NCI-H510A treated with DMSO at 0.1 percent for 48 hours (cell line): ENCODE results near the gene MMP26.
A peak's percentile ranks its signal among the peaks of the same experiment; 100 is the strongest.

Experiments used
- DNase-seq: peaks from one replicate; lab custom pipeline; 2025; lab: John Stamatoyannopoulos, UW

MMP26 gene

GRCh38 chr11:4704054-4704789, at the start of gene MMP26:
TSS of gene MMP26 (plus strand) at chr11:4704784.
- peak; percentile 99 for DNase-seq

DNA sequence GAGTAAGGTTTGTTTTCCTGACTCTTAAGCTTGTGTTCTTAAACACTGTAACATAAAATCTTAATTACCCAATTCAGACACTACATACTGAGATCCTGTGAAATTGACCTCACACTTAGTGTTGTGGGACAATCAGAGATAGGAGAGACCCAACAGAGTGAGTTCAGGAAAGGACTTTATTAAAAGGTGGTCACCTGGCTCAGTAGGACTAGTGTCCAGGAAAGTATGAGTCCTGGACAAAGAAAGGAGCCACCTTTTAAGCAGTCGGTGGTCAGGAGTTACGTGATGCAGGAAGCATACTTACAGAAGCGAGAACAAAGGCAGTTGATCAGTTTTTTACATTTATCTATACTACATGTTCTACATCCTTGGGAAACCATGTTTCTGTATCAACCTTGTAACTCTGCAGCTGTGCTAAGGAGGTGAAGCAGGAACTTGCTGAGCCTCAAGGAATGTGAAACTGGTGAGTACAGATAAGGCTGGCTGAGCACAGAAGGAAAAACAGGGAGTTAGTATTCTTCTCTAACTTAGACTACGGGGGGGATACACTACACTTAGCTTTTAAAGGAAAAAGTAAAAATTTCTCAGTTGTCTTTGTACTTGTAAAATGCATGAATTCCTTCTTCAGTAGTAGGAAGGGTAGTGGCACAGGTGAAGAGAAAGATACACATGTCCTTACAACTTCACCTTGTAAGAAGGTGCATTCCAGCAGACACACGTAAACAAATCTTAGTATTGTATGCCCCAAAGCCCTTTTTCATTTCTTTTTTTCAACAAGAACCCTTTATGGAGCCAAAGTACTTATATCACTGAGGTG, 45.7 kb upstream of the MMP26 start:
- DNase-seq, result no peak

DNA sequence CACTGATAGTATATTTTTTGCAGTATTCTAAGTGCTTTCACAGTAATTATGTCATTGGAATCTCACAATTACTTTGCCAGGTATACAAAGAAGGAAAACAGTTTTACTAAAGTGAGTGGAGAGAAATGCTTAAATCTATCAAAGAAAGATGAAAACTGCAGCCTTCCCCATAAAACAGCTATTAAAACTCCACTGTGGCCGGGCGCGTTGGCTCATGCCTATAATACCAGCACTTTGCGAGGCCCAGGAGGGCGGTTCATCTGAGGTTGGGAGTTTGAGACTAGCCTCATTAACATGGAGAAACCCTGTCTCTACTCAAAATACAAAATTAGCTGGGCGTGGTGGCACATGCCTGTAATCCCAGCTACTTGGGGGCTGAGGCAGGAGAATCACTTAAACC, 41.7 kb upstream of the MMP26 start:
- no peak for DNase-seq

DNA sequence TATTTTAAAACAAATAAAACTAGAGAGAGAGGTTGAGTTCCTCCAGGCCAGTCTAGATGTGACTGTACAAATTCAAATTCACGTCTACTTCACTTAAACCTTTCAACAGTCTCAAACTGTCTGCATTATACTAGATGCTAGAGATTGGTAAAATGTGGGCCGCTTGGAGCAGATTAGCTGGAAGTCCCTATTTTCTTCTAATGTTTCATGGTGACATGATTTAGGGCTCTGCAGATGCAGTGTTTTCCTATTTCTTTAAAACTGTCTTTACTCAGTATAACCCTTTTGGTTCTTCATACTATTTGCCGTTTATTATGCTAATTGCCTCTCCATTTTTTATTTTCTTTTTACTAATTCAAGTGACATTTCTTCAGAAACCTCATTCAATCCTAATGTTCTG, 40.4 kb upstream of the MMP26 start:
- DNase-seq, result no peak

DNA sequence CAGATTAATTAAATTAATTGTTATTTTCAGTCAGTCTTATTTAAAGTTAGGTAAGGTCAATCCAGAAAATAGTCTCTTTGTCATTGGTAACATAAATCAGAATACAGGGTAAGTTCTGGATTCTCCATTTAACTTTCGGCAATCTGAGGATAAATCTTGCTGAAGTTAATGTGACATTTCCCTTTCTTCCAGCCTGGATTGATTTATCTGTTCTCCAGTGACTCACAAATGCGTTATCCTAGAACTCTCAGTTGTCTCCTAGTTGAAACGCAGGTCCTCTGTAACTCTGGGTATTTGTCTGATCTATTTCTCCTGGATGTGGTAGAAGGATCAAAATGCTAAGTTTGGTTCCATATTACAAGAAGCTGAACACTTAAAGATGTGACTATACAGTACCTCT, 39.8 kb upstream of the MMP26 start:
- DNase-seq, result no peak

DNA sequence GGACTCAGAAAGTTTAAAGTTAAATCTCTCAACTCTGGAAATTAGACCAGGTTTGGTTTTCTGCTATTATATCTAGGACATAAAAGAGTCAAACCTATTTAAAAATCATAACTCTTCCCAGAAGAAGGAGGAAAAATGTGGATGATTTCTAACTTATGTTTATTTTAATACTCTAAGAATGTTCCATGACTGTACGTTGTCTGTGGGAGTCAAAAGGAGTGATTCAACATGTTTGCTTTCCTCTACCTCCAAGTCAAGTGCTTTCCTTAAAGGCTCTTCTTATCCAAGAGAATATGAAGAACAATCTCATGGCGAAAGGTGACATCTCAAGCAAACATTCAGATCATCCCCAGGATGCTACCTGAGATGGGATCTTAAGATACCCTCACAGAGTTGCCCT, 39.2 kb upstream of the MMP26 start:
- DNase-seq, result no peak

- no peak for DNase-seq
Measured at GRCh38 chr11:4671741-4672140, 32.8 kb upstream of the MMP26 start.

GRCh38 chr11:4672470-4672869, 32.1 kb upstream of the MMP26 start:
- DNase-seq, result no peak

- DNase-seq, result no peak
Measured at GRCh38 chr11:4673781-4674180, 30.8 kb upstream of the MMP26 start.

- peak; percentile 95 for DNase-seq
Measured at GRCh38 chr11:4677948-4678347, 26.6 kb upstream of the MMP26 start.

GRCh38 chr11:4680341-4680740, 24.2 kb upstream of the MMP26 start:
- peak; percentile 96 for DNase-seq

DNA sequence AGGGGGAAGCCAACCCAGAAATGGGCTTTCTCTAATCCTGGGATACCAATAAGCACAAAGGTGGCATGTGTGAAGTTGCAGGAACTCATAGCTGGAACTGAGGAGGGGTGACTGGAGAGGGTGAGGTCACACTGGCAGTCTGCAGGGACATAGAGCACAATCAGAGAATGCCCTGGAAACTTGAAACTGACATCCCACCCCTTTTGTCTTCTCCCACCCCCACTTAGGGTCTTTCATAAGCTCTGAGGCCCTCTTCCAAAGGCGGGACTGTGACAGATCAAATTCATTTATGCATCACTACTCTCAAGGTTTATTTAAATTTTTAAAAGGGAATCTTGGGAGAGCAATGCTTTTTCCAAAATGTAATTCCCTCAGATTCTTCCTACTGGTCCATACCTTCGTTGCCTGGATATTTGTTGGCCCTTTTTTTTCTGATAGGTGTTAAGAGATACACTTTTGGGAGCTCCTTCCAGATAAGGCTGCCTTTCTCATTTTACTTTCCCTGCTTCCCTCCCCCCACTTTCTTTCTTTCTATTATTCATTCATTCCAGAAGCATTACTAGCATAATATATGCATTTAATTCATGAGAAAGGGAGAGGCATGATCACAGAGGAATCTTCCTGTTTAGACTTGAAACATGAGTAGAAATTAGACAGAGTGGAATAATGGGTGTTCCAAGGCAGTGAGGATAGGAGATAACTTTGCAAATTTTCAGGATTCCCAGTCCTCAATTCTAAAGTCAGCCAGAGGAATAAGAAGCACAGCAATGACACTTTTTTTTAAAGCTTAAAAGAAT, 21.8 kb upstream of the MMP26 start:
- DNase-seq, result no peak

DNA sequence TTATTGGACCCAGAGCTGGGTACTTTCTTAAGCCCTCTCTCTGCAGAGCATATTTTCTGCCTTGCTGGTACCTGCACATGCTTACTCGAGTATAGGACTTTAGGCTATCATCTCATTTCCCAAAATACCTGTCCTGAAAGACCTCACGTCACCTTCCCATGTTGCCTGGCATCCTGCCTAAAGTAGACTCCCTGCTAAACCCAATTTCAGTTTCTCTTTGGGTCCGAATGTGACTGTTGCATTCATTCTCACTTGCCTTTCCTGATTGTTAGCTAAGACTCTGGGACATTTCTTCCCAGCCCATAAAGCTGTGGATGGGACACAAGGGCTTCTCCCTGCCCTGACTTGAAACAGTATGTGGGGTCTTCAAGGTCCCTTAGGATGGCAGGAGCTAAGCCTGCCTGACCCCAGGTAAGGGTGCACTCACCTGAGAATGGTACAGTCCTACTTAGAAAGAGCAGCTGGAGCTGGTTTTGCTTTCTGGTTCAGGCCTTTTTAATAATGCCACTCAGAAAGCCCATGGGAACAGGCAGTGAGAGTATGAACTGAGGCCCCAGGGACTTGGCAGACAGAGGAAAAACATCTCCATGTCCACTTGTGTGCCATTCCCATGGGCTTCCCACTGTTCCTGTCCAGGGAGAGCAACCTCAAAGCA, 19.8 kb upstream of the MMP26 start:
- DNase-seq, result no peak

DNA sequence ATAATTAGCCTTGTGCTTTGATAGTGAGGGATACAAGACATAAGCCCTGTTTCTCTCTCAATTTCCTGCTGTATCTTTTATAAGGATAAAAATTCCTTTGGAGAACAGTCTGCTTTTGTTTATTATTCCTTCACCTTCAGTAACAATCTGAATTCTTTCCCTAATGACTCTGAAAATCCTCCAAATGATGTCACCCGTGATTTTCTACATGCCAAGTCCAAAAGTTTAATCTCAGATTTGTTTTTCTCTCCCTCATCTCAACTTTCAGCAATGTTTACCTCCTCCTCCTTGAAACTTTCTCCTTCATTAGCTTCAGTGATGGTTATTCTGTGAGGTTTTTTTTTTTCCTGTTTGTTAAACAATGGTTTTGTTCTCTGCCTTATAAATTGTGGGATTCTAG, 9.1 kb upstream of the MMP26 start:
- no peak for DNase-seq

DNA sequence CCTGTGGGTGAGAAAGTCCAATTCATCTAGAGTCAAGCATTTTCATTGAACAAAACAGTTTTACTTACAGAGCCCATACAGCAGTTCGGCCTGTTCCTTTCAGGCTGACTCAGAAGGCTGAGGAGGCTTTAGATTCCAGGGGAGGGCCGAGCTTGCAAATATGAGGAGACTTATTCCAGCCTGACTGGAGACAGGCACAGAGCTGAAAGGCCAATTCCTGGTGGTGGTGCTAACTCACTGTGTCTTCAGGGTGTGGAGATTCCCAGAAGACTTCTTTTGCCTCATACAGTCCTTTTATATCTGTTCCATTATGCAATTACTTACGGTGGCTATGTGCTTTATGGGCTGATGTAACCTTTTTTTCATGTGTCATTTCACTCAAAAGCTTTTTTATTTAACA, 7.0 kb upstream of the MMP26 start, which contains the start of gene OR51E2:
Gene OR51E2, minus strand, starts transcription at position 269 of the 400 bp plus-strand sequence. CDS start 15,142 bp downstream, outside the sequence.
- DNase-seq, result peak; percentile 92

DNA sequence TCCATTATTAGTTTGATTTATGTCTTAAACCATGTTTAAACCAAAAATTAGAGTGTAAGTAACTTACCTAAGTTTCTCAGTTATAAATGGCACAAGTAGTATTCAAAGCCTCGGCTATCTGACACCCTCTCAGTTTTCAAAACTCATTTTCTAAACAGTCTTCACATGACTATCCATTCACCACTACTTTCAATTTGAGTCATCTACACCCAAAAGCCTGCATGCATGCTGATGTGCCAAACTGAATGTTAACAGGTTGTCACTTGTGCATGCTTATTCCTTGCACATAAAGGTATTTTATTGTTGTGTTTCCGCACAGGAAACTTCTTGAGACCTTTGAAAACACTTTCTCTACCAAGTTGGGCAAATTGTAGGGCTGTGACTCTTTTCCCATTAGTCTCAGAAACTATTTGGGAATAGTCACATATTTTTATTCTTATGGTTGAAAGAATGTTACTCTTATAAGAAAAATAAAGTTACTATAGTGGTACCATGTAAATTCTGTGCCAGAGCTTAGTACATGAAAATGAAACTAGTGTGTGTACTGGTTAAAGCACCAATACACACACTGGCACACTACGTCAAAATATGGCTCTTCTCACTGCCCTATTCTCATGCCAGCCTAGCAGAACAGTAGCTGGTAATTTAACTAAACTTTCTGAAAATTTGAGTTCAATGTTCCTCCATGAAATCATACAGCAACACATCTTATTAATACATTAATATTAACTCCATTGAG, 4.7 kb upstream of the MMP26 start:
- no peak for DNase-seq

DNA sequence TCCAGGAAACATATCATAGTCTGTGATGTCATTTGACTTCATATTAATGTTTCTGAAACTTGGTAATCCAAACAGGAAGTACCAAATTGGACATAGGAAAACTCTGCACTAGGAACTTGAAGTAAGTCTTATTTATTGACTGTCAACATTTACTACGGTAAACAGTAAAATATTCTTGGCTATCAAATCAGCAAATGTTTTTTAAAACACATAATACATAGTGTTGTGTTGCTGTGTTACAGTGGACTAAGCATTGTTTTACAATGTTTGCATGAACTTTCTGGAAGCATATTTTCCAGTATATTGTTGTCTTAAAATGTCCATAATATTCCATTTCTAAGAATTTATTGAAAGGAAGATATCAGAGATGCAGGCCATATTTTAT, 4.2 kb upstream of the MMP26 start:
- no peak for DNase-seq

GRCh38 chr11:4704790-4705334, 278 bp downstream of the MMP26 start:
- peak; percentile 97 for DNase-seq

DNA sequence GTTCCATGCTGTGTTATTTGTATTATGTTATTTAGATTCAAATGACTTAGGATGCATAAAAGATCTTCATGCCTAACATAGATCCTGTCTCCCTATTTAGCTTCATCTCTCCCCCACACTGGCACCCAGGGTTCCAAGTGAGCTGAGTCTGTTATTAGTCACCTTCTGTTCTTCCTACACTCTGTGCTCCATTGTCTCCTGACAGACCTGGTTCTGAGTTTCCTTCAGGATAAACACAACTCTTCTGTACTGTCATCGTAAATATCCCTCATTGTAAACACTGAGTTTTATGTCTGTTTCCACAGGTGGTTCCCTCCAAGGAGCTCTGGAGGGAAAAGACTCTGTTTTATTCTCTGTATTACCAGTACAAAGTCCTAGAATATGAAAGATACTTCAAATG, 8.7 kb downstream of the MMP26 start:
- no peak for DNase-seq

GRCh38 chr11:4714300-4714699, 9.7 kb downstream of the MMP26 start:
- DNase-seq, result no peak
